IPS-18c (cell line): ENCODE data around the gene SPEF2.

Experiments used
- H3K4me3 ChIP-seq: 2 replicates; pipeline ENCODE4 v1.7.0; 2013; ENCODE audit warnings: low read depth, mild to moderate bottlenecking, low read length, moderate library complexity; ENCODE audit not compliant: insufficient read depth
- H3K9me3 ChIP-seq: one replicate; pipeline ENCODE4 v1.6.1; 2013; ENCODE audit warnings: mild to moderate bottlenecking, low read length, moderate library complexity; ENCODE audit not compliant: control insufficient read depth, insufficient read depth

The SPEF2 gene

GRCh38 chr5:35789732-35790456 is 172.2 kb downstream of the SPEF2 start:
- Histone ChIP-seq H3K4me3 (no peak overlapping the region), H3K9me3 (no peaks in the 10 kb centered on the region)

GRCh38 chr5:35790457-35790822 is 172.8 kb downstream of the SPEF2 start:
- Histone ChIP-seq H3K4me3 (no peak overlapping the region), H3K9me3 (no peaks in the 10 kb centered on the region)

- no peak overlapping the region for H3K4me3 ChIP-seq
- no peaks in the 10 kb centered on the region for H3K9me3 ChIP-seq
These were observed 176.6 kb downstream of the SPEF2 start for GRCh38 chr5:35794328-35794619.

DNA sequence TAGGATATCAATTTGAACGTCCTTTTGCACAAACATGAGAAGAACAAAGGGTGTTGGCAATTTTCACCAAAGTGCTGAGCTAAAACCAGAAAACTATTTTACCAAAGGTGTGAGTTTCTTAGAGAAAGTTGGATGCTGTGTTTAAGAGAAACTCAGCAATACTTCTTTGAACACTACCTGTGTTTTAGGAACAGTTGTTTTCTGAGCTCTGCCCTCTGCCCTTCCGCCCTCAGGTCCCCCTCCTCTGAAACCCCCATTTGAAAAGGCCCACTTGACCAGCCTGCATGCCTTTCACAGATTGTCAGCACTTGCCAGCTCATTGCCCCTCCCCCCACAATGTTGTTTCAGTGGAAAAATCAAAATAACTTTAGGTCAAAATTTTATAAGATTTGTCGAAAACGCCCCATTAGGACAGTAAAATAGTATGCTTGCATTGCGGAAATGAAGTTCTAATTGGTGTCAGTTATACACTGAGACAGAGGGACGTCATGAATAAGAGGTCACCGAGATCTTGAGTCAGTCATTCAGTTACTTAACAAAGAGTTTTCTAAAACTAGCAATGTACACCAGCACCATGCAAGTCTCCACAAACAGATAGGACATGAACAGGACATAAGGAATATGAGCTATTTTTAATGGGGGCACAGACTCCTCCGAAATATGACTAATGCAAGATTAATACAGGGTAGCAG is 177.2 kb downstream of the SPEF2 start:
- Histone ChIP-seq H3K4me3 (no peak overlapping the region), H3K9me3 (no peaks in the 10 kb centered on the region)

GRCh38 chr5:35799181-35799580 is 181.5 kb downstream of the SPEF2 start:
- H3K9me3 ChIP-seq, result no peaks in the 10 kb centered on the region
- H3K4me3 ChIP-seq, result no peak overlapping the region

- Histone ChIP-seq H3K9me3 (no peaks in the 10 kb centered on the region), H3K4me3 (no peak overlapping the region)
These were observed 182.1 kb downstream of the SPEF2 start for GRCh38 chr5:35799753-35800152.

DNA sequence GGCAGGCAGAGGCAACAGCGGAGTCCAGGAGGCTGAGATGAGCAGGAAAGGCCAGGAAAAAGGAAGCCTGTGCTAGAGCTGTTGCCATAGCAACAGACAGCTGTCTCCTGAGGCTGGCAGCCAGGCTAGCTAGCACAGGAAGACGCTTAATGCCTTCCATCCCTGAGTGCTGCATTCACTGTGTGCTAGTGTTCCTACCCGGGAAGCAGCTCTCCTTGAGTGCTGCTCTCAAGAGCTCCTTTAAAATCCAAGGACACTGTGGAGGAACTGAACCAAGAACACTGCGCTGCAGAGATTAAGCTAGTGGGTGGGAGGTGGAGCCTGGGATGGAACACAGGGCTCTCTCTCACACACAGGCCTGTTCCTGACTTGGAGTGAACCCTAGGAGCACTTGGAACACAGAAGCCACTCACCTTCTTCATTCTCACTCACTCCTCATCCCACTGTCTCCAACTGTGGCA is 185.6 kb downstream of the SPEF2 start:
- Histone ChIP-seq H3K9me3 (no peaks in the 10 kb centered on the region), H3K4me3 (no peak overlapping the region)

DNA sequence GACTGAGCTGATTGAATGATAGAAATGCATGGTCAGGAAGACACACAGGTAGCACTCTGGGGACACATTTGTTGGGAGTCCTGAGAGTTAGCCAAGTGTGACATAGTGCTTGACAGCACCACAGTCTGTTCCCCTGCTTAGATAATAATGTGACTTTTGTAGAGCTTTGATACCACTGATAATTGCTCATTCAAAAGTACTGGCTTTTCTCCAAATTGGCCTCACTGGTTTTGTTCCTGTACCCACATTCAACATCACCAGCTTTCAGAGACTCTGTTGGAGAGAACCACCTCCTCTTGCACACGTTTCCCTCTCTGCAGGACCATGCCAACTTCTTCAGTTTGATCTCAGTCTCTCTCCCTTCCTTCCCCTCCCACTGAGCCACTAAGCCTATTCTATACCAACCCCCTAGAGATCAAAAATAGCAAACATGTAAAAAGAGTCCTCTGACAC is 186.6 kb downstream of the SPEF2 start:
- Histone ChIP-seq H3K4me3 (no peak overlapping the region), H3K9me3 (no peaks in the 10 kb centered on the region)

DNA sequence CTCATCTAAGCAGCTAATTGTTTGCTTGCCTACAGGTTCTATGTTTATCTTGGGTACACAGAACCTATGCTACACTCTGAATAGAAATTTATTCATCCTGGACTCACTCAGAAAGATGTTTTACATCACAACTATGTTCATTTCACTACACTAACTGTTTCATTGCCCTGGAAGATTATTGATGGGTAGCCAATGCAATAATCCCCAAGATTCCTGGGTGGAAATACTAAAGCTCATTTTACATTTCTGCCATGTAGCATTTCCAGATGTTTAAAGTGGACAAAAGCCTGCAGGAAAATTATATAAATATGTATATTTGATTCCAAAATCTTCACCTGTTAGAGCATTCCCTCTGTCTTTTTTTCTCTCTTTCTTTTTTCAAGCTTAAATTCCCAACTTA is 187.2 kb downstream of the SPEF2 start:
- no peak overlapping the region for H3K4me3 ChIP-seq
- no peaks in the 10 kb centered on the region for H3K9me3 ChIP-seq

DNA sequence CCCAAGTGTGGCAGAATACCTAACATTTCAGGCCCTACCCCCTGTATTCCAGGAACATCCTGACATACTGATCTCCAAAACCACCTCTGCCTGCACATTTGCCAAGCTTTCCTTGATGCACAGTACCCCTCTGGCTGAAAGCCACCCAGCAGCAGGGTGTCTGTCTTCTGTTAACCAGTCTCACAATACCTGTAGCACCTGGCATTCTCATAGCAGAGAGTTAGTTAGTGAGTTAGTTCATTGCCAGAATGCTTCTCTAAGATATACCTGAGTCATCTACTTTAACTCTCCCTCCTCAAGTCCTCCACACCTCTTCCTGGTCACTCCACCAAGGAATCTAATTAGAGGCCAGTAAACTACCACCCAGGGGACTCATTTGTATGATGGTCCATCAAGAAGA is 192.9 kb downstream of the SPEF2 start:
- no peaks in the 10 kb centered on the region for H3K9me3 ChIP-seq

GRCh38 chr5:35811108-35811741 is 193.6 kb downstream of the SPEF2 start:
- Histone ChIP-seq H3K4me3 (no peak overlapping the region), H3K9me3 (no peaks in the 10 kb centered on the region)

More for the DNA sequence above, 192.9 kb downstream of the SPEF2 start:
- no peak overlapping the region for H3K4me3 ChIP-seq

DNA sequence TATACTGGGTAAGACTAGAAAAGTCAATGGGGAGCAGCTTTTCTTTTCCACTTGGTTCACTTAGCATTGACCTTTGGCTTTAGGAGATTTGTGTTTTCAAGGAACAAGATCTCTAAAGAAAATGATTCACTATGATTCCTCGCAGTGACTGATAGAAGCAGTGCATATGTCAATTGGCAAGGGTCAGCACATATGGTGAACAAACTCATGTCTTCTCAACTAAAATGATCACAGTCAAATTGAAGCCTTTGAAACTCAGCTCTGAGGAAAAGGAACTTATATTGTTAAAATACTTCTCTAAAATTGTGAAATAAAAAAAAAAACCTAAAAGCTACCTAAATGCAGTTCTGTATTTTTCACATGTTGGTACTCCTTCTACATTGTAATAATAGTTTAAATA is 195.9 kb downstream of the SPEF2 start:
- Histone ChIP-seq H3K9me3 (no peaks in the 10 kb centered on the region), H3K4me3 (no peak overlapping the region)

GRCh38 chr5:35815089-35815936 is 197.7 kb downstream of the SPEF2 start:
- Histone ChIP-seq H3K4me3 (no peak overlapping the region), H3K9me3 (no peaks in the 10 kb centered on the region)

DNA sequence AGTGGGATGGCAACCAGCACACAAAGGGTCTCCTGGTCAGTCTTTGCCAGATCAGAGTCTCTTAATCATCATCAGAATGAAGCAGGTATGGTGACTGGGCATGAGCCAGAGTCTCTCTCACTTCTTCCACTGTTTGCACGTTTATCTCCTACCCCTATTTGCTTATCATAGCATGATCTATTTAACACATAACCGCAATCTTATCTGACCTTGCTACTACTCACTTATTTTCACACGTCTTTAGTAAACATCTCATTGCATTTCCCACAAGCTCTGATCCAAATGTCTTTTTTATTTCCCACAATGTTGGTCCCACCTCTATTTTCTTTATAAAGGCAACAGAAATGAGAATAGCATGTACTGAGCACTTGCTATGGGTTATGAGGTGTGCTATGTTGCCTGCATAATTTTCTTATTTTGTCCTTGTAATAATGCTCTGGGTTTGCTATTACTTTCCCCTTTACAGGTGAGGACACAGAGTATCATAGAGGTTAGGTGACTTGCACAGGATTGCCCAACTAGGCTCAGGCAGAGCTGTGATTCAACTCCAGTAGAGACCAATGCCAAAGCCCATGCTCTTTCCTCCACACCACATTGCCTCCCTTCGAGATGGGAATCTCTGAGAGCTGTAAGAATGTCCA is 199.3 kb downstream of the SPEF2 start:
- no peaks in the 10 kb centered on the region for H3K9me3 ChIP-seq
- H3K4me3 ChIP-seq, result no peak overlapping the region

GRCh38 chr5:35819026-35819425 is 201.4 kb downstream of the SPEF2 start:
- Histone ChIP-seq H3K4me3 (no peak overlapping the region), H3K9me3 (no peaks in the 10 kb centered on the region)

DNA sequence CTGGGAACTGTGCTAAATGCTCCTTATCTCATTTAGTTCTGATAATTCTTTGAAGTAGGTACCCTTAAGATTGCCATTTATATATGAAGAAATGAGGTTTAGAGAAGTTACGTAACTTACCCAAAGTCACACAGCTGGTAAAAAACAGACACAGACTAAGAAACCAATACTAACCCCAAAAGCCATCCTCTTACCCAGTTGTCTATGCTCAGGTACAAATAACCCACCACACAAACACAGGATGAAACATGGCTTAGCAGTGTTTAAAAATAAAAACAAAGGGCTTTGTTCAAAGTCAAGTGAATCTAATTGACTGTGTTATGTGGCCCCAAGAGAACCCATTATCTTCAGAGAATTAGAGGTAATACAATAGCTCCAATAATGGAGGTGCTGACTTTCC is 202.0 kb downstream of the SPEF2 start:
- Histone ChIP-seq H3K9me3 (no peaks in the 10 kb centered on the region), H3K4me3 (no peak overlapping the region)

- H3K9me3 ChIP-seq, result no peaks in the 10 kb centered on the region
These were observed 203.1 kb downstream of the SPEF2 start for GRCh38 chr5:35820735-35821134.

More at GRCh38 chr5:35820735-35821134, 203.1 kb downstream of the SPEF2 start:
- no peak overlapping the region for H3K4me3 ChIP-seq
